Epithelial cell of prostate (primary cell): ENCODE results near the gene SLC38A10.

ENCODE experiments used
- DNase-seq: peaks from one replicate; pipeline ENCODE4 v3.0.0-alpha.2; 2011; ENCODE audit warnings: low read depth, low spot score
- H3K27ac ChIP-seq: fragments of 450-650 bp; 2 replicates; pipeline ENCODE4 v1.5.1; 2017; ENCODE audit warnings: mild to moderate bottlenecking

SLC38A10 gene

GRCh38 chr17:81282141-81282540 lies 13.0 kb downstream of the SLC38A10 start:
- DNase-seq: no peak
- H3K27ac ChIP-seq: no peak overlapping the region

- no peak overlapping the region for H3K27ac ChIP-seq
- no peak for DNase-seq
Observed at GRCh38 chr17:81280571-81280970, 14.5 kb downstream of the SLC38A10 start.

- no peak overlapping the region for H3K27ac ChIP-seq
- DNase-seq: no peak
Observed at GRCh38 chr17:81279278-81280275, 15.5 kb downstream of the SLC38A10 start.

- no peak overlapping the region for H3K27ac ChIP-seq
- DNase-seq: no peak
Observed at GRCh38 chr17:81278831-81279230, 16.3 kb downstream of the SLC38A10 start.

GRCh38 chr17:81277946-81278693 lies 17.0 kb downstream of the SLC38A10 start:
- no peak for DNase-seq
- no peak overlapping the region for H3K27ac ChIP-seq

- DNase-seq: no peak
- no peak overlapping the region for H3K27ac ChIP-seq
Observed at GRCh38 chr17:81277421-81277820, 17.7 kb downstream of the SLC38A10 start.

- no peak overlapping the region for H3K27ac ChIP-seq
- no peak for DNase-seq
Observed at GRCh38 chr17:81276781-81277180, 18.3 kb downstream of the SLC38A10 start.

- no peak overlapping the region for H3K27ac ChIP-seq
- DNase-seq: no peak
Observed at GRCh38 chr17:81274471-81274855, 20.6 kb downstream of the SLC38A10 start.

- no peak for DNase-seq
- H3K27ac ChIP-seq: no peak overlapping the region
Observed at GRCh38 chr17:81273698-81274470, 21.2 kb downstream of the SLC38A10 start.

- H3K27ac ChIP-seq: no peak overlapping the region
- DNase-seq: no peak
Observed at GRCh38 chr17:81272616-81273015, 22.5 kb downstream of the SLC38A10 start.

GRCh38 chr17:81271226-81271625 lies 23.9 kb downstream of the SLC38A10 start:
- no peak overlapping the region for H3K27ac ChIP-seq
- DNase-seq: no peak

GRCh38 chr17:81270279-81270678 lies 24.8 kb downstream of the SLC38A10 start:
- H3K27ac ChIP-seq: no peak overlapping the region
- DNase-seq: no peak

- H3K27ac ChIP-seq: no peak overlapping the region
- DNase-seq: no peak
Observed at GRCh38 chr17:81267390-81268067, 27.6 kb downstream of the SLC38A10 start.

- no peak overlapping the region for H3K27ac ChIP-seq
- DNase-seq: no peak
Observed at GRCh38 chr17:81265576-81265975, 29.5 kb downstream of the SLC38A10 start.

- H3K27ac ChIP-seq: no peak overlapping the region
- DNase-seq: no peak
Observed at GRCh38 chr17:81264640-81265039, 30.5 kb downstream of the SLC38A10 start.

GRCh38 chr17:81263371-81264181 lies 31.5 kb downstream of the SLC38A10 start:
- no peak overlapping the region for H3K27ac ChIP-seq
- DNase-seq: no peak

GRCh38 chr17:81261582-81262336 lies 33.3 kb downstream of the SLC38A10 start:
- DNase-seq: no peak
- H3K27ac ChIP-seq: no peak overlapping the region

- no peak for DNase-seq
- no peak overlapping the region for H3K27ac ChIP-seq
Observed at GRCh38 chr17:81261096-81261495, 34.0 kb downstream of the SLC38A10 start.
